ENCODE results near the gene ASAH2B.
A peak's percentile ranks its signal among the peaks of the same experiment; 100 is the strongest.
"Not testable (repeated sequence)": the region's sequence is repeated elsewhere in the genome, so short reads cannot be mapped to it uniquely, and the experiment has no call there.

The ASAH2B gene
- 3.2 to 6.3 (median 3.5) reads per million in 4 donors for total RNA-seq

DNA sequence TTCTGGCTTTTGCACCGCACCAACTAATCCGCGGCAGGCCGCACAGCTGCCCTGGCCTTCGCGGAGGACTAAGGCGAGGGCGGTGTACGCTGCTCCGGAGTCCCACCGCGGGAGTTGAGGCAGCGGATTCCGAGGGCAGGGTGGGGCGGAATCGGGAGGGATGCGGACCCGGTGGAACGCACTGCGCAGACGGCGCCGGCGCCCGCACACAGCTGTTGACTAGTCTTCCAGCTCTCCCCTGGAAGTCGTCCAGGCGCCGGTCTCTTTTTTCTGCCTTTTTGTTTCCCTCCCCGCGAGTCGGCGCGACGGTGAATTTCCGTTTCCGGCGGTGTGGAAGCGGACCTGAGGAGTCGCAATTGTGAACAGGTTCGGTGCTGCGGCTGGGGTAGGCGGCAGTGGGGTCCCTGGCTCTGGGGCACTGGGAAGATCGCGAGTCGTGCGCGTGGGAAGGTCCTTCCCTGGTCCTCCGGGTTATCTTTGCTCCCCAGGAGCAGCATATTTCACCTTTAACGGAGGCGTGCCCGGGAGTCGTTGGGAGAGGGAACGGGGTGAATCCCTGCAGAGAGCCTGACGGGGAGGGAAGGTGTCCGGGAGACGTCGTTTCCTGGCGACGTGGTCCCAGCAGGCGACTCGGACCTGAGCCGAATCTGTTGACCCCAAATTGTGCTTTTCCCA lies at the start of gene ASAH2B:
Gene ASAH2B (plus strand): TSS at position 319 of the 675 bp plus-strand sequence. CDS start 5,195 bp downstream, outside the sequence.
- peak; percentile 41 to 73 (median 59) for DNase-seq

DNA sequence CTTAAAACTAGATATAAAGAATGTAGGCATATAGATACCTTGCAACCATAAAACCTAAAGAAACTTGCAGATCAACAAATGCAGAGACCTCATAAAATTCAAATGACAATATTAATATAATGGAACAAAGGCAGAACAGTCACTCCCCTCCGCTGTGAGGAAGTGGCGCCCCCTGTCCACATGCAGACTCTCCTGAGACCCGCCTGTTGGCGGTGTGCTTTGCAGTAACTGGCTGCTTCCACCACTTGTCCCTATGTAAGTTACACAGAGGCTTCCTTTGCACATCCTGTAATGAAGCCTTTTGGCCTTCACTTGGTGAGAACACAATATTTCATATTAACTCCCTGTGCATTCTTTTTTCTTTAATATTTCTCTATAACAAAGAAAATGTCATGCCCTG lies 41.9 kb upstream of the ASAH2B start:
- not testable (repeated sequence) for DNase-seq

DNA sequence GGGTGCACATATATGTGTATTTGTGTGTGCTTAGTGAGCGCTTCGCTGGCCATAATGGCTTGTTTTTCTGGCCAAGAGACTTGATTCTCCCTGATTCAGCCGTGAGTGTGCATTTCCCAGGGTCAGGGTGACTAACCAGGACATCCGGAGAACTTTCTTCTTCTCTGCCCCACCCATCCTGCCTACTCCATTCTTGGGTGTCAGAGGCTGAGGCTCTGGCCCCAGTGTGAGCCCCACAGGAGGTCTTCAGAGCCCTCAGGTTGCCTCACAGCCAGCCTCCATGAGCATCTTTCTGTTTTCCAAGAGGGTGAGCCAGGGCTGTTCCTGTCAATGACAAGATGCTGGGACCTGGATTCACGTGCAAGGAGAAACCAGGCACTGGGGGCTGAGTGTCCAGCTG lies 37.8 kb upstream of the ASAH2B start:
- DNase-seq: not testable (repeated sequence)

DNA sequence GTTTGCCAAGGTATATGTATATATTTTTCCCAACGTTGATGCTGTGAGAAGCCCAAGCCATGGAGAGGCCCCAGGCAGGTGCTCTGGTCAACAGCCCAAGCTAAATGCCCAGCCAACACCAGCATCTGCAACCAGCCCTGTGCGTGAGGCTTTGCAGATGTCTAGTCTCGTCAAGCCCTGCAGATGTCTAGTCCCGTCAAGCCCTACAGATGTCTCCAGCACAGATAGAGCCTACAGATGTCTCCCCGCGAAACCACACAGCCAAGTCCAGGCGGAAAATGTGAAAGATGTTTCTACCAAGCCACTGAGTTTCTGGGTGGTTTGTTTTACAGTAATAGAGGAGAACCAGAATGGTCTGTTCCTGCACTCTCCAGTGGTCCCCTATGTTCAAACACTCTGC lies 36.7 kb upstream of the ASAH2B start:
- not testable (repeated sequence) for DNase-seq

DNA sequence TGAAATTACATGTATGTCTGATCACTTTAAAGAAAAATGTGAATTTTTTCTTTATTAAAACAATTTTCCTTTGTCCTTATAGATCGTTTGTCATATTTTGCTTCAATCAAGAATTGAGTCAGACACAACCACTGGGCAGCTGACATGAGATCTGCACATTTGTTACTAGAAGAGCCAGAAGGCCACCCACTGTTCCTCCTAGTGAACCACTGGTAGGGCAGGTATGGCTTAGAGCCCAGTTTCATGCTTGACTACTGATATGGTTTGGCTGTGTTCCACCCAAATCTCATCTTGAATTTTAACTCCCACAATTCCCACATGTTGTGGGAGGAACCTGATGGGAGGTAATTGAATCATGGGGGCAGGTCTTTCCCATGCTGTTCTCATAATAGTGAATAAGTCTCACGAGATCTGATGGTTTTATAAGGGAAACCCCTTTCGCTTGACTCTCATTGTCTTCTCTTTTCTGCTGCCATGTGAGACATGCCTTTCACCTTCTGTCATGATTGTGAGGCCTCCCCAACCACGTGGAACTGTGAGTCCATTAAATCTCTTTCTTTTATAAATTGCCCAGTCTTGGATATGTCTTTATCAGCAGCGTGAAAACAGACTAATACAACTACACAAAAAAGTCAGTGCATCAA lies 35.2 kb upstream of the ASAH2B start:
- not testable (repeated sequence) for DNase-seq

DNA sequence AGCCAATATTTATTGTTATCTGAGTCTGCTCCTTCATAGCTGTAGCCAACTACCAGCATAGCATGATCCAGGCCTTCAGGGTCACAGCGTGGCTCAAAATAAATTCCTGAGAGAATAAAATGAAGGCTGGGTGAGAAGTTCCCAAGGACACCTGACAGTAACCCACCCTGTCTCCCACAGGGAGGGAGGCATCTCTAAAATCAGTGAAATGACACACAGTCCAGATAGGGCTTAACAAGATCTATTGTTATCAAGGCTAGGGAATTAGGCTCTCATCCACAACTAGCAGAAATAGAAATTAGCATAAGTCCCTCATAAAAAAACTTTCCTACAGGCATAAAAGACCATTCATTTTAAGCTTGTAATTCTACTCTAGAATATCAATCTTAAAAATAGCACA lies 33.7 kb upstream of the ASAH2B start:
- not testable (repeated sequence) for DNase-seq

DNA sequence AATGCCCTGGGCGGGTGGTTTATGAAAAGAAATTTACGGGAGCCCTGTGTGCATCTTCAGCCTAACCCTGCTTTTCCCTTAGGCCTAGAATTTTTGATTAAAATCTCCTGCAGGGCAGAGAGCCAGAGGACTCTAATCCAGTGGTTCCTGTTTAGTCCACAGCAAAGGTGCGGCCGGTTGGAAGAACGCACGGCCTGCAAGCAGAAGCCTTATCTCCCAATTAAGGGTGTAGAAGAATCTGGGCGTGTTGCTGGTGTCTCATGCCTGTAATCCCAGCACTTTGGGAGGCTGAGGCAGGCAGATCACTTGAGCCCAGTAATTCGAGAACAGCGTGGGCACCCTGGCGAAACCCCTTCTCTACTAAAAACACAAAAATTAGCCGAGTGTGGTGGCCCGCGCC lies 29.5 kb upstream of the ASAH2B start:
- DNase-seq: not testable (repeated sequence)

DNA sequence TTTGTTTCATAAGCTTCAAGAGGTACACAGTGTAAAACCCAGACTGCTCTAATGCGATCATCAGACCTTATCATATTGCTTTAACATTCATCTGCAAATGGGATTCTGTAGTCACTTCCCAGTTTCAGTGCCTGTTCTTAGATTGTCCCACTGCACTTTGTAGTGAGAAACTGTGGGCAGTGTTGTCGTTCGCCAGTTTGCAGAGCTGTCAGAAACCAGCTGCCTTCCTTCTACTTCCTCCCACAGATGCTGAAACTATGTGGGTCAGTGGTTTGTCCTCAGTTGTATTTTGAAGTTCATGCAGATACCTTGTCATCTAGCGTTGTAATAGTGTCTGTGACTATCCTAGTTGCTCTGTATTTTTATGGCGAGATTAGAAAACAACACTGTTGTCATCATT lies 15.9 kb upstream of the ASAH2B start:
- DNase-seq: not testable (repeated sequence)

DNA sequence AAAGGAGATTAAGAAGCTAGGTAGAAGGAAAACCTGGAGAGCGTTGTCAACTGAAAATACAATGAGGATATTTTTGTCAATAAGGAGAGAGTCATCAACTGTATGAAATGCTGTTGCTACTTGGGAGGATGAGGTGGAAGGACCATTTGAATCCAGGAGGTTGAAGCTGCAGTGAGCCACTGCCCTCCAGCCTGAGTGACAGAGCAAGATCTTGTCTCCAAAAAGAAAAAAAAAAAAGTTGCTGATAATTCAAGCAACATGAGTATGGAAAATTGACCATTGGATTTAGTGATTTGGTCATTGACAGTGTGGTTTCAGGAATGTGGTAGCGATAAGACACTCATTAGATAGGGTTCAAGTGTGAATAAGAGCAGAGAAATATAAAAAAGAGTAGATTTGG lies 11.6 kb upstream of the ASAH2B start:
- DNase-seq: not testable (repeated sequence)

DNA sequence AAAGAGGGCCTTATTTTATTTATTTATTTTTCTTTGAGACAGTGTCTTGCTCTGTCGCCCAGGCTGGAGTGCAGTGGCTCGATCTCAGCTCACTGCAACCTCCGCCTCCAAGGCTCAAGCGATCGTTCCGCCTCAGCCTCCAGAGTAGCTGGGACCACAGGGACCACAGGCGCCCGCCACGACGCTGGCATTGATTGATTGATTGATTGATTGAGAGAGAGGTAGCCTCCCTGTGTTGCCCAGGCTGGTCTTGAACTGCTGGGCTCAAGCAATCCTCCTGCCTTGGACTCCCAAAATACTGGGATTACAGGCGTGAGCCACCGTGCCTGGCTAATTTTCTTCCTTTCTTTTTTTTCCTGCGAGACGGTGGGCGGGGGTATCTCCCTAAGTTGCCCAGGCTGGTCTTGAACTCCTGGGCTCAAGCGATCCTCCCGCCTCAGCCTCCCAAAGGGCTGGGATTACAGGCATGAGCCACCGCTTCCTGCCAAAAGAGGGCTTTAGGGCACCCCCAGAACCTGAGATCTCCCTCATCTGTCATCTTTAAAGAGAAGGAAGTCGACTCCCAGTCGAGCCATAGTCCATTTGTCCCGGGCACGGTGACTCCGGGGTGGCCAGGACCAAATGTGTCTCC lies 634 bp upstream of the ASAH2B start:
- DNase-seq: not testable (repeated sequence)

DNA sequence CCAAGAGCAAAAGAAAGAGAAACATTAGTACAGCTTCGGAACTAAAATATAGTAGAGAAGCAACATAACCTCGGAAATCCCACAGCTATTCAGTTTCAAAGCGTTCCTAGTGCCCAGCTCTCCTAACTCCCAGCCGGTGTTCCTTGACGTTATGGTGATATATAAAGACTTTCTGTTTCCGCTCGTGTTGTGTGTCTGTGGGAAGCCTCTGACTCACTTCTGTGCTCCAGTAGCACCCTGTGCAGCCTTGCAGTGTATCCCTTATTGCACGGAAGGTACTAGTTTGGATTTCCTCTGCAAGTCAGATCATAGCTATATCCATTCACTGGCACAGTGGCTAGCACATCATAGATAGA lies 535 bp downstream of the ASAH2B start:
- peak in 1 of 5 donors; percentile 53 for DNase-seq

DNA sequence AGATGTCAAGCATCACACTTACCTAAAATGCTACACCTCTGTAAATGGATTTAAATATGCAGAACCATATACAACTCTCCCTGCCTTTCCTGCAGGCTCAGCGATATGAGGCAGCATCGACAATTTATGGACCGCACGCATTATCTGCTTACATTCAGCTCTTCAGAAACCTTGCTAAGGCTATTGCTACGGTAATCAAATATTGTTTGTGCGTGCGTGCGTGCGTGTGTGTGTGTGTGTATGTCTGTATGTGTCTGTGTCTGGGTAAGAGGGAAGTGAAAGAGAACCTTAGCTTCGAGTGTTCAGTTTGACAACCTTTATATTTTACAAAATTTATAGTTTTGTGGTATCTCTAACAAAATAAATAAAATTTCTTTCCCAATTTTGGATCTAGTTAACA lies 3.1 kb downstream of the ASAH2B start:
- not testable (repeated sequence) for DNase-seq

DNA sequence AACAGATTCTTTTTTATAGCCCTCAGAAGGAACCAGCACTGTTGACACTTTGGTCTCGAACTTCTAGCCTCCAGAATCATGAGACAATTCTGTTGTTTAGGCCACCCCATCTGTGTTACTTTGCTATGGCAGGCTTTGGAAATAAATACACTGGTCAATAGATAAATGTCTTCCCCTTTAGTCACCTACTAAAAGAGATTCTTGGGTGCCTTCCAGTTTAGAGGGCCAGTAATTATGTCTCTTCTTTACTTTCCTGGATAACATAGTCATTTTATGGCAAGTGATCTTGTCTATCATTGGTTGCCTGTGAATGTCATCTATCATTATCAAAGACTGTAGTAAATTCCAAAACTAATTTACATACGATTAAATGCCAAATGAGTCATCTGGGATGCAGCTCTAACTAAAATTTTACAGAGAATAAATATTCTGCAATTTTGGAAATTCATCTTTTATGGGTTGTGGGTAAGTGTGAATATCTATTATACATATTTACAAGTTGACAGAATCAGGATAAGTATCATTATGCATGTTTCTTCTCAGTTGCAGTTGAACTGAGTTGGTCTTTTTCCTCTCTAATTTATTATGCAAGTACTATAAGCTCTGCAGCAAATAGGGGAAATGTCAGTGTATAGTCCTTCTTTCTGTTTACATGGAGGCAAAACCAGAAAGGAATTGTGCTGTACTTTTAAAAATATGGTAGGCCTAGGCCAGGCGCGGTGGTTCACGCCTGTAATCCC lies 27.2 kb downstream of the ASAH2B start:
- DNase-seq: not testable (repeated sequence)

DNA sequence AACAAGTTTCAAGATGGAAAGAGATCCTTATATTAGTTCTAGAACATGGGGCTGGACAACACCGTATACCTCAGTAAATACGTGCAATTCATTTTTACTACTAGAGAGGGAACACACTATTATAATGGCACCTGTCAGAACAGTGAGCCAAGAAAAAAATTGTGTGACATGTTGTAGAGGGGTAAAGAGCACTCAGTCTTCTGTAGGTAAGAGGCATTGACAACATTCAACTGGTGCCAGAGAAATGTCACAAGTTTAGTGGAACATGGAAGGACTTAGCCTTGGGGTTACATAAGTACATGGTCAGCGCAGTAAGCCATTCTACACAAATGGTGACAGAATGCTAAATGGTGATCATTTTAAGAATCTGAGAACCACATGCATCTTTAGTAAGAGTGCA lies 32.3 kb downstream of the ASAH2B start:
- not testable (repeated sequence) for DNase-seq

DNA sequence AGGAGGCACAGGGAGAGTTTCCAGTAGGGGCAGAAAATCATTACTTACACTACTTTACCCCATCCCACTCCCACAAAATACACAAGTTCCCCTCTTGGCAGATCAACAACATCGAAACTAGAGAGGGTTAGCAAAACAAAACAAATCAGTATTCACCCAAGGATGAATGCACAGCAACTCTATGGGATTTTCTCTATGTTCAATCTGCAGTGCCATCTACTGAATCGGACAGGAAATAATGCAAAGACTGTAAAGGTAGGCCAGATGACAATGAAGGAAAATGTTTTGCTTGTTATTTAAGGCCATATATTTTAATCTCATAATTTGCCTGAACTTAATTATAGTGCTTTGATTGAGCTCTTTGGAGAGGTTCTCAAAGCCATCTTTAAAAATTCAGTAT lies 35.1 kb downstream of the ASAH2B start:
- not testable (repeated sequence) for DNase-seq

DNA sequence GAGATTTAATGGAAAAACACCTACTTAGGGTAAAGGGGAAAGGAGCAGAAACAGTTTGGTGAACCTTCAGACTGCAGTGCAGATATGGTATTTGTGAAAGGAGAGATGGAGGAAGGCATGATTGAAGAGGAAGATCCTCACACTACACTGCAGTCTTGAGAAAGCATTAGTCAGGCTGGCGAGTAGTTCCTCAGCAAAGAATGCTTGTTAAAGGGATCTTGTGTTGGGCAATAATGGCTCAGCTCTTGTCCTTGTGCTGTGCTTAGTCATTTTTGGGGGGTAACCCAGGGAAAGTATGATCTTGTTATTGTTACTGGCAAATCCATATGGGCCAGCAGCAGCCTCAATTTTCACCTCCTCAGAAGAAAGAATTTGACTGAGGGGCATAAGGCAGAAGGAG lies 40.3 kb downstream of the ASAH2B start:
- not testable (repeated sequence) for DNase-seq

DNA sequence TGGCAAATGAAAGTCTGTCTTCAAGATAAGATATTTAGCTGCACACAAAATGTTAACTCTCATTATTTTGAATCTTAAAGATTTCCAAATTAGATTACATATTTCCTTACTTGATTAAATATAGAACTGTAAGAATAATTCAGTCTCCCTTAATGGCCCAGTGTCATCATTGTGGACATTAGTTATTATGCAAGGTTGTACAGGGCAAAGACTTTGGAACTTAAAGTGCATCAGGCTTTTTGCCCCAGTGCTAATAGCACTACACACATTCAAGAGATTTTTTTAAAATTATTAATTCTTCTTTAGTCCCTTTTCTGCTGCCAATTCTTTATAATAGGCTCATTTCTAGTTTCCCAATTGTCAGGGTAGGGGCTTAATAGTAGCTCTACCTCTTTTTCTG lies 42.3 kb downstream of the ASAH2B start:
- not testable (repeated sequence) for DNase-seq

DNA sequence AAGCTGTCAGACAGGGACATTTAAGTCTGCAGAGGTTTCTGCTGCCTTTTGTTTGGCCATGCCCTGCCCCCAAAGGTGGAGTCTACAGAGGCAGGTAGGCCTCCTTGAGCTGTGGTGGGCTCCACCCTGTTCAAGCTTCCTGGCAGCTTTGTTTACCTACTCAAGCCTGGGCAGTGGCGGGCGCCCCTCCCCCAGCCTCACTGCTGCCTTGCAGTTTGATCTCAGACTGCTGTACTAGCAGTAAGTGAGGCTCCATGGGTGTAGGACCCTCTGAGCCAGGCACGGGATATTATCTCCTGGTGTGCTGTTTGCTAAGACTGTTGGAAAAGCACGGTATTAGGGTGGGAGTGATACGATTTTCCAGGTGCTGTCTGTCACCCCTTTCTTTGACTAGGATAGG lies 48.2 kb downstream of the ASAH2B start:
- DNase-seq: not testable (repeated sequence)

DNA sequence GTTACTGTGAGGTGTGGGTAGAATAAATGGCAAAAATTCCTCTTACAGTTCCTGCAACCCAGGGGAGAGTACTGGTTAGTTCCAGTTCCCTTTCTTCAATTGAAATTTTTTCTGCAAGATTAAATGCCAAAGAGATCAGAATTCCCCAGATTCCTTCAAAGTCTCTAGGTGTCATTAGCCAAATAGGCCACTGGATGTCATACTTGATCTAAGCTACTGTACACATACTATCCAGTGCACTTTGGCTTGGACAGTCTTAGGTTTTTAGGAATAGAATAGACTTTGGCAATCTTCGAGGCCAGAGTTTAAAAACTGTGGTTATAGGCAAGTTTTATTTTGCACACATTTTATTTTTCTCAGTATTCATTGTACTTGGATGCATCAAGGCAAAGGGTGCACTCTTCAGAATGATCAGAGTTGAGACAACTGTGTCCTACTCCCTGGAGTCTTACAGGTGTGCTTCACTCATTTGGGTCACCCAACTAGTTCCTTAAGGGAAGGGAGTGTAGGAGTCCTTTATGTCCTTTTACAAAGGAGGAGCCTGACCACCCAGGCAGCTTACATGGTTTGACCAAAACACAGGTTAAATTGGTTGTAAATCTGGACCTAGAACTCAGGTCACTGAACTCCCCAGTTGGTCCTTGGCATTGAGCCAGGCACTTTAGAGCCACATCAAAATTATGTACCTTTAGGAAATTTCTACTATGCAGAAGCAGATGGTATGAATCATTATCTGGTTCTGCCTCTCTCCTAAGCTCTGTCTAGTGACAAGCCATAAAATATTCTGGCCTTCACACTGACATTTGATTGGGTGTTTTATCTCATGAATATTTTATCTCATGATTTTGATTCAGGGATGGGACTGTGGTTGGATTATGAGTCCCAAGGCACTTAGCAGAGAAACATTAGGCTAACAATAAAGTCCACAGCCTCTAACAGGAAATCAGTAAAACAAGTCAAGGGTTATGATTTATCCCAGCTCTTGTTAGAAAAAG lies 49.5 kb downstream of the ASAH2B start:
- DNase-seq: no peak

DNA sequence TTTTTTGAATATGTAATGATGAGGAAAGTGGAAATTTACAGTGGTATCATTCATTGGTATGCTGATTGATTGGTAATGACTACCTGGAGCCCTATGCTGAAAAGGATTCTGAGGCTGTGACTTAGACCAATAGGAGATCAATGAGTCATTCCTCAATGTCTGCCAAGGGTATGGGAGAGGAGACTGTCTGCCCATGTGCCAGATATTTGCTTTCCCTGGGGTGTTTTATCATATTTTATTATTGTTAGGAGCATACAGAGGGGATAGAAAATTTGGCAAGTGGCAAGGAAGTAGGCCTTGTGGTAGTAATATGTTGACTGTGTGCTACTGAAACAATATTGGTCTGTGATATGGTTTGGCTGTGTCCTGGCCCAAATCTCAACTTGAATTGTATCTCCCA lies 54.8 kb downstream of the ASAH2B start:
- no peak for DNase-seq

DNA sequence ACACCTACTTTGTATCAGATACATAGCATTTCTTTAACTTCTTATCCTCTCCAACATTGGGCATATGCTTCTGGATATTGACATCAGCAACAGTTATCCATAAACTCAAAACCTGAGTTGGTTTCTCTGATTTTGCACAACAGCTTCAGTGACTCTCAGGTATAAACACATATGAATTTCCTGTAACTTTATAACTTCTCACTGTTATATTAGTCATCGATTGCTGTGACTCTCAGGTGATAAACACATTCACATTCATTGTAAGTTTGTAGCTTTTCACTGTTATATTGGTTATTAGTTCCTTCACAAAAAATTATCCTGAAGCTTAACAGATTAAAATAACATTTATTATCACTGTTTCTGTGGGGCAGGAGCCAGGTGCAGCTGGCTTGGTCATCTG lies 57.0 kb downstream of the ASAH2B start:
- no peak for DNase-seq

DNA sequence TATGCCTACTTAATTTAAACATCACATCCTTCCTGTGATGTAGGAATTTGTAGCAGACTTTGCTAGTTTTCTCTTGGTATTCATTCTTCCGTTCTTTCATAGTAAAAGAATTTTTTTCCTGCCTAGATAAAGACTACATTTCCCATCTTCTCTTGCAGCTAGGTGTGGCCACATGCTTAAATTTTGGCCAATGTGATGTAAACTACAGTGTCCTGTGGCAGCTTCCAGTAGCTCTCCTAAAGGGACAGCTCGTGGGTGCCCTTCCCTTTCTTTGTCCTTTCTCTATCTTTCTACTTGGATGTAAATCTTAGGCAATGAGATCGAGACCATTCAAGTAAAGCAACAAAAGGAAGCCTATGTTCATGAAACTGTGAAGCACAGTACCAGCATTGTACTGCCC lies 58.6 kb downstream of the ASAH2B start:
- no peak for DNase-seq
